Liver (tissue), 9 donors: ENCODE data around the gene AIP. TPM values are rescaled to one million over a fixed set of nuclear protein-coding genes. Genes with fewer than 3 reads are reported as not detected.

Source experiments
- DNase-seq: peaks from one replicate; pipeline ENCODE4 v3.0.0-alpha.2; 2017; ENCODE audit warnings: low spot score
- H3K27ac ChIP-seq, 2 donors: one replicate each; pipeline ENCODE4 v1.7.0; 2013; ENCODE audit warnings: inconsistent platforms in 2 of 2, low read length in 2 of 2, control low read depth in 1 of 2, low read depth in 1 of 2, mild to moderate bottlenecking in 1 of 2
- H3K27me3 ChIP-seq, 4 donors: one replicate each; pipeline versions ENCODE4 v1.6.1 to v1.7.0; 2013; ENCODE audit warnings: low read length in 3 of 4, inconsistent platforms in 1 of 4, mild to moderate bottlenecking in 1 of 4, moderate library complexity in 1 of 4; ENCODE audit not compliant: control insufficient read depth in 4 of 4, insufficient read depth in 4 of 4
- H3K36me3 ChIP-seq, 4 donors: one replicate each; pipeline versions ENCODE4 v1.6.1 to v1.7.0; 2013; ENCODE audit warnings: low read length in 3 of 4, mild to moderate bottlenecking in 3 of 4, low read depth in 1 of 4, moderate library complexity in 1 of 4; ENCODE audit not compliant: control insufficient read depth in 4 of 4, insufficient read depth in 3 of 4
- H3K4me1 ChIP-seq, 4 donors: one replicate each; pipeline versions ENCODE4 v1.6.1 to v1.7.0; 2013; ENCODE audit warnings: low read length in 3 of 4, mild to moderate bottlenecking in 3 of 4, moderate library complexity in 1 of 4; ENCODE audit not compliant: control insufficient read depth in 4 of 4, insufficient read depth in 4 of 4
- H3K4me3 ChIP-seq, 3 donors: one replicate each; pipeline versions ENCODE4 v1.6.1 to v1.7.0; 2013; ENCODE audit warnings: low read length in 3 of 3, control low read depth in 1 of 3, low read depth in 1 of 3, mild to moderate bottlenecking in 1 of 3
- H3K9ac ChIP-seq, 2 donors: one replicate each; pipeline ENCODE4 v1.7.0; 2013; ENCODE audit warnings: low read length in 2 of 2, mild to moderate bottlenecking in 2 of 2, moderate library complexity in 2 of 2, control low read depth in 1 of 2, low read depth in 1 of 2
- H3K9me3 ChIP-seq, 4 donors: one replicate each; pipeline versions ENCODE4 v1.6.1 to v1.7.0; 2013; ENCODE audit warnings: low read length in 3 of 4; ENCODE audit not compliant: control insufficient read depth in 4 of 4
- ATF3 ChIP-seq: IDR thresholded peaks from 2 replicates; pipeline ENCODE4 v1.6.1; 2016; ENCODE audit warnings: antibody characterized with exemption
- CTCF ChIP-seq: fragments of 150-350 bp; IDR thresholded peaks from 2 replicates; pipeline ENCODE4 v1.5.1; 2017; ENCODE audit warnings: improper control_type of control experiment, low read depth, low read length; ENCODE audit not compliant: missing input control
- FOXA1 ChIP-seq: IDR thresholded peaks from 2 replicates; pipeline ENCODE4 v1.6.1; 2016; ENCODE audit warnings: antibody characterized with exemption
- GABPA ChIP-seq, 2 donors: IDR thresholded peaks in 1 of 2; conservative IDR thresholded peaks in 1 of 2; 2 replicates each; pipeline ENCODE4 v1.6.1; 2016; ENCODE audit warnings: antibody characterized with exemption in 2 of 2, mild to moderate bottlenecking in 1 of 2, moderate library complexity in 1 of 2
- HNF4G ChIP-seq: IDR thresholded peaks from 2 replicates; pipeline ENCODE4 v1.6.1; 2016; ENCODE audit warnings: antibody characterized with exemption
- JUND ChIP-seq, 2 donors: IDR thresholded peaks; 2 replicates each; pipeline ENCODE4 v1.6.1; 2016; ENCODE audit warnings: antibody characterized with exemption in 2 of 2
- MAX ChIP-seq: IDR thresholded peaks from 2 replicates; pipeline ENCODE4 v1.6.1; 2016; ENCODE audit warnings: antibody characterized with exemption
- RAD21 ChIP-seq, 2 donors: IDR thresholded peaks; 2 replicates each; pipeline ENCODE4 v1.6.1; 2016; ENCODE audit warnings: antibody characterized with exemption in 2 of 2, mild to moderate bottlenecking in 2 of 2
- REST ChIP-seq: IDR thresholded peaks from 2 replicates; pipeline ENCODE4 v1.6.1; 2016; ENCODE audit warnings: antibody characterized with exemption, mild to moderate bottlenecking
- RXRA ChIP-seq, 2 donors: IDR thresholded peaks; 2 replicates each; pipeline ENCODE4 v1.6.1; 2017 to 2018; ENCODE audit warnings: antibody characterized with exemption in 2 of 2, mild to moderate bottlenecking in 1 of 2
- SP1 ChIP-seq: IDR thresholded peaks from 2 replicates; pipeline ENCODE4 v1.6.1; 2018; ENCODE audit warnings: antibody characterized with exemption, mild to moderate bottlenecking
- YY1 ChIP-seq: IDR thresholded peaks from 2 replicates; pipeline ENCODE4 v1.6.1; 2016; ENCODE audit warnings: antibody characterized with exemption, mild to moderate bottlenecking
- ZBTB33 ChIP-seq: IDR thresholded peaks from 2 replicates; pipeline ENCODE4 v1.6.1; 2016; ENCODE audit warnings: antibody characterized with exemption
- WGBS: extraction: QIAGEN DNeasy Blood & Tissue Kit; methylation state at CpG from one replicate; pipeline ENCODE4 v1.1.7; 2013; 5-methylcytosine and 5-hydroxymethylcytosine counted together
- polyA plus RNA-seq, 2 donors: library from polyadenylated mRNA; stranded (reverse) in 1 of 2; unstranded in 1 of 2; fragments of 200-250 nt in 1 of 2; fragments of >200 nt in 1 of 2; fragmentation: Nextera tagmentation in 1 of 2; extraction: Ambion mirVana in 1 of 2; gene quantifications; one replicate each; pipeline versions ENCODE4 v1.2.1 to v1.2.3, GENCODE V29; 2013 to 2015
- total RNA-seq, 2 donors: library from RNA; depleted of rRNA; stranded (reverse); fragments of >200 nt; gene quantifications; one replicate each; pipeline ENCODE4 v1.2.3, GENCODE V29; 2014
- donor health status: healthy.
- donor health status: healthy.
- donor health status: healthy.
- donor health status: healthy.
- donor health status: healthy.

The AIP gene
- total and polyA plus RNA-seq, 4 donors: 17.6 to 28.2 (median 23.1) TPM

GRCh38 chr11:67452141-67452952 lies 30.5 kb upstream of the AIP start, which contains the start of gene GPR152:
TSS of gene GPR152 (minus strand) at chr11:67452729. CDS start at chr11:67452724, 5 bp downstream.
- Histone ChIP-seq H3K9me3 (no peaks in the 10 kb centered on the region), H3K4me1 (peaks cover 0 to 12% (median 6%) of the 10 kb centered on the region in 4 donors), H3K9ac (no peak within 1 kb of the TSS), H3K27ac (no peak within 1 kb of the TSS), H3K27me3 (no peaks in the 10 kb centered on the region), H3K36me3 (no peaks in the 10 kb centered on the region), H3K4me3 (no peak within 1 kb of the TSS)
- no peak for DNase-seq
- no peak for TF ChIP-seq CTCF
- TF ChIP-seq GABPA (IDR thresholded peaks at IDR 0.05 in 1 of 2, conservative IDR thresholded peaks at IDR 0.05 in 1 of 2): no peak
- no peak for TF ChIP-seq MAX
- no peak for TF ChIP-seq YY1
- TF ChIP-seq ZBTB33: no peak
- TF ChIP-seq ATF3: no peak
- TF ChIP-seq FOXA1: no peak
- TF ChIP-seq SP1: no peak
- TF ChIP-seq HNF4G: no peak
- TF ChIP-seq RXRA (IDR thresholded peaks at IDR 0.05): no peak
- TF ChIP-seq RAD21 (IDR thresholded peaks at IDR 0.05): no peak
- TF ChIP-seq JUND (IDR thresholded peaks at IDR 0.05): no peak
- TF ChIP-seq REST: no peak
- 82% methylated on average over 33 of the region's 33 CpGs for WGBS
